HepG2 (cell line): ENCODE measurements around the gene TEDC2. TPM values are rescaled to one million over a fixed set of nuclear protein-coding genes. Genes with fewer than 3 reads are reported as not detected.

Experiments
- ARID2 ChIP-seq: sonication (generic); formaldehyde crosslinking; IDR thresholded peaks from 2 replicates; pipeline ENCODE4 v1.8.1; 2022; ENCODE audit warnings: mild to moderate bottlenecking, missing genetic modification reagents, borderline replicate concordance
- HMGXB3 ChIP-seq: sonication (generic); formaldehyde crosslinking; IDR thresholded peaks from 2 replicates; pipeline ENCODE4 v1.4.0; 2020; ENCODE audit warnings: missing genetic modification reagents, borderline replicate concordance
- MEIS2 ChIP-seq: sonication (generic); formaldehyde crosslinking; IDR thresholded peaks from 2 replicates; pipeline ENCODE4 v1.9.0; 2021; ENCODE audit warnings: mild to moderate bottlenecking, missing genetic modification reagents
- ZNF101 ChIP-seq: sonication (generic); formaldehyde crosslinking; IDR thresholded peaks from 2 replicates; pipeline ENCODE4 v1.4.0; 2020; ENCODE audit warnings: mild to moderate bottlenecking, low read depth, missing genetic modification reagents, borderline replicate concordance
- ZNF33B ChIP-seq: sonication (generic); formaldehyde crosslinking; IDR thresholded peaks from 2 replicates; pipeline ENCODE4 v1.5.1; 2020; ENCODE audit warnings: mild to moderate bottlenecking, missing genetic modification reagents
- ZNF430 ChIP-seq: sonication (generic); formaldehyde crosslinking; IDR thresholded peaks from 2 replicates; pipeline ENCODE4 v1.9.0; 2021; ENCODE audit warnings: mild to moderate bottlenecking, missing genetic modification reagents
- polyA plus RNA-seq, 8 experiments: library from polyadenylated mRNA; depleted of rRNA in 3 of 8; stranded (reverse) in 7 of 8; unstranded in 1 of 8; fragments of >200 nt; fragmentation: Illumina TruSeq in 4 of 8; extraction: Trizol in 4 of 8; gene quantifications; 2 replicates each; pipeline versions ENCODE4 v1.2.1 to v1.2.3, GENCODE V29; 2011 to 2016; ENCODE audit warnings: low read depth in 4 of 8, missing spikeins in 1 of 8, mixed read lengths in 1 of 8; ENCODE audit not compliant: insufficient read depth in 1 of 8
- total RNA-seq, 5 experiments: library from RNA; depleted of rRNA; stranded (reverse); fragments of >200 nt; fragmentation: Illumina TruSeq; extraction: Trizol; gene quantifications; 2 replicates each; pipeline ENCODE4 v1.2.3, GENCODE V29; 2016; ENCODE audit warnings: low read depth in 1 of 5
- TF ChIP-seq, protein P1 (sequence below): sonication (generic); formaldehyde crosslinking; IDR thresholded peaks from 2 replicates; pipeline ENCODE4 v1.4.0; 2020; ENCODE audit warnings: mild to moderate bottlenecking, missing genetic modification reagents
- TF ChIP-seq, protein P2 (sequence below): sonication (generic); formaldehyde crosslinking; IDR thresholded peaks from 2 replicates; pipeline ENCODE4 v1.5.1; 2020; ENCODE audit warnings: mild to moderate bottlenecking, moderate library complexity, missing genetic modification reagents
- TF ChIP-seq, protein P3 (sequence below): sonication (generic); formaldehyde crosslinking; IDR thresholded peaks from 2 replicates; pipeline ENCODE4 v1.8.1; 2023; ENCODE audit warnings: mild to moderate bottlenecking, missing genetic modification reagents
- TF ChIP-seq, protein P4 (sequence below): sonication (generic); formaldehyde crosslinking; IDR thresholded peaks from 2 replicates; pipeline ENCODE4 v1.5.0; 2020; ENCODE audit warnings: mild to moderate bottlenecking, missing genetic modification reagents, moderate library complexity
- TF ChIP-seq, protein P5 (sequence below): sonication (generic); formaldehyde crosslinking; IDR thresholded peaks from 2 replicates; pipeline ENCODE4 v1.4.0; 2020; ENCODE audit warnings: missing genetic modification reagents, borderline replicate concordance
- TF ChIP-seq, protein P6 (sequence below): IDR thresholded peaks from 2 replicates; pipeline ENCODE4 v1.6.1; 2016
- TF ChIP-seq, protein P7 (sequence below): sonication (generic); formaldehyde crosslinking; IDR thresholded peaks from 2 replicates; pipeline ENCODE4 v1.4.0; 2020; ENCODE audit warnings: missing genetic modification reagents

Gene TEDC2
- total and polyA plus RNA-seq, 2 of the 13 experiments (the other 11 are each of a cell fraction or from before 2014, with no cell fraction given) = 6.2 to 24.4 TPM

GRCh38 chr16:2428051-2428783 lies 31.7 kb upstream of the TEDC2 start (continued):
- TF ChIP-seq, protein P1, sequence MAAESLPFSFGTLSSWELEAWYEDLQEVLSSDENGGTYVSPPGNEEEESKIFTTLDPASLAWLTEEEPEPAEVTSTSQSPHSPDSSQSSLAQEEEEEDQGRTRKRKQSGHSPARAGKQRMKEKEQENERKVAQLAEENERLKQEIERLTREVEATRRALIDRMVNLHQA (CRISPR knock-in tag) = no peak
- TF ChIP-seq, protein P2, sequence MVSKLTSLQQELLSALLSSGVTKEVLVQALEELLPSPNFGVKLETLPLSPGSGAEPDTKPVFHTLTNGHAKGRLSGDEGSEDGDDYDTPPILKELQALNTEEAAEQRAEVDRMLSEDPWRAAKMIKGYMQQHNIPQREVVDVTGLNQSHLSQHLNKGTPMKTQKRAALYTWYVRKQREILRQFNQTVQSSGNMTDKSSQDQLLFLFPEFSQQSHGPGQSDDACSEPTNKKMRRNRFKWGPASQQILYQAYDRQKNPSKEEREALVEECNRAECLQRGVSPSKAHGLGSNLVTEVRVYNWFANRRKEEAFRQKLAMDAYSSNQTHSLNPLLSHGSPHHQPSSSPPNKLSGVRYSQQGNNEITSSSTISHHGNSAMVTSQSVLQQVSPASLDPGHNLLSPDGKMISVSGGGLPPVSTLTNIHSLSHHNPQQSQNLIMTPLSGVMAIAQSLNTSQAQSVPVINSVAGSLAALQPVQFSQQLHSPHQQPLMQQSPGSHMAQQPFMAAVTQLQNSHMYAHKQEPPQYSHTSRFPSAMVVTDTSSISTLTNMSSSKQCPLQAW (CRISPR knock-in tag) = peak; percentile 21; the same call in 1 of the 2 replicates
- TF ChIP-seq MEIS2 (CRISPR knock-in tag) (no peak), ZNF430 (CRISPR knock-in tag) (no peak), HMGXB3 (CRISPR knock-in tag) (no peak), ZNF101 (CRISPR knock-in tag) (no peak), ZNF33B (CRISPR knock-in tag) (no peak), ARID2 (no peak)
- TF ChIP-seq, protein P3, sequence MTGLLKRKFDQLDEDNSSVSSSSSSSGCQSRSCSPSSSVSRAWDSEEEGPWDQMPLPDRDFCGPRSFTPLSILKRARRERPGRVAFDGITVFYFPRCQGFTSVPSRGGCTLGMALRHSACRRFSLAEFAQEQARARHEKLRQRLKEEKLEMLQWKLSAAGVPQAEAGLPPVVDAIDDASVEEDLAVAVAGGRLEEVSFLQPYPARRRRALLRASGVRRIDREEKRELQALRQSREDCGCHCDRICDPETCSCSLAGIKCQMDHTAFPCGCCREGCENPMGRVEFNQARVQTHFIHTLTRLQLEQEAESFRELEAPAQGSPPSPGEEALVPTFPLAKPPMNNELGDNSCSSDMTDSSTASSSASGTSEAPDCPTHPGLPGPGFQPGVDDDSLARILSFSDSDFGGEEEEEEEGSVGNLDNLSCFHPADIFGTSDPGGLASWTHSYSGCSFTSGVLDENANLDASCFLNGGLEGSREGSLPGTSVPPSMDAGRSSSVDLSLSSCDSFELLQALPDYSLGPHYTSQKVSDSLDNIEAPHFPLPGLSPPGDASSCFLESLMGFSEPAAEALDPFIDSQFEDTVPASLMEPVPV (CRISPR knock-in tag) = peak; percentile 34; the same call in 1 of the 2 replicates
- TF ChIP-seq, protein P4, sequence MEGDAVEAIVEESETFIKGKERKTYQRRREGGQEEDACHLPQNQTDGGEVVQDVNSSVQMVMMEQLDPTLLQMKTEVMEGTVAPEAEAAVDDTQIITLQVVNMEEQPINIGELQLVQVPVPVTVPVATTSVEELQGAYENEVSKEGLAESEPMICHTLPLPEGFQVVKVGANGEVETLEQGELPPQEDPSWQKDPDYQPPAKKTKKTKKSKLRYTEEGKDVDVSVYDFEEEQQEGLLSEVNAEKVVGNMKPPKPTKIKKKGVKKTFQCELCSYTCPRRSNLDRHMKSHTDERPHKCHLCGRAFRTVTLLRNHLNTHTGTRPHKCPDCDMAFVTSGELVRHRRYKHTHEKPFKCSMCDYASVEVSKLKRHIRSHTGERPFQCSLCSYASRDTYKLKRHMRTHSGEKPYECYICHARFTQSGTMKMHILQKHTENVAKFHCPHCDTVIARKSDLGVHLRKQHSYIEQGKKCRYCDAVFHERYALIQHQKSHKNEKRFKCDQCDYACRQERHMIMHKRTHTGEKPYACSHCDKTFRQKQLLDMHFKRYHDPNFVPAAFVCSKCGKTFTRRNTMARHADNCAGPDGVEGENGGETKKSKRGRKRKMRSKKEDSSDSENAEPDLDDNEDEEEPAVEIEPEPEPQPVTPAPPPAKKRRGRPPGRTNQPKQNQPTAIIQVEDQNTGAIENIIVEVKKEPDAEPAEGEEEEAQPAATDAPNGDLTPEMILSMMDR (CRISPR knock-in tag) = 0 out of 2 replicates have a peak, but pooled peaks have one; percentile 28
- TF ChIP-seq, protein P5, sequence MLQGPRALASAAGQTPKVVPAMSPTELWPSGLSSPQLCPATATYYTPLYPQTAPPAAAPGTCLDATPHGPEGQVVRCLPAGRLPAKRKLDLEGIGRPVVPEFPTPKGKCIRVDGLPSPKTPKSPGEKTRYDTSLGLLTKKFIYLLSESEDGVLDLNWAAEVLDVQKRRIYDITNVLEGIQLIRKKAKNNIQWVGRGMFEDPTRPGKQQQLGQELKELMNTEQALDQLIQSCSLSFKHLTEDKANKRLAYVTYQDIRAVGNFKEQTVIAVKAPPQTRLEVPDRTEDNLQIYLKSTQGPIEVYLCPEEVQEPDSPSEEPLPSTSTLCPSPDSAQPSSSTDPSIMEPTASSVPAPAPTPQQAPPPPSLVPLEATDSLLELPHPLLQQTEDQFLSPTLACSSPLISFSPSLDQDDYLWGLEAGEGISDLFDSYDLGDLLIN = no peak
- TF ChIP-seq, protein P6, sequence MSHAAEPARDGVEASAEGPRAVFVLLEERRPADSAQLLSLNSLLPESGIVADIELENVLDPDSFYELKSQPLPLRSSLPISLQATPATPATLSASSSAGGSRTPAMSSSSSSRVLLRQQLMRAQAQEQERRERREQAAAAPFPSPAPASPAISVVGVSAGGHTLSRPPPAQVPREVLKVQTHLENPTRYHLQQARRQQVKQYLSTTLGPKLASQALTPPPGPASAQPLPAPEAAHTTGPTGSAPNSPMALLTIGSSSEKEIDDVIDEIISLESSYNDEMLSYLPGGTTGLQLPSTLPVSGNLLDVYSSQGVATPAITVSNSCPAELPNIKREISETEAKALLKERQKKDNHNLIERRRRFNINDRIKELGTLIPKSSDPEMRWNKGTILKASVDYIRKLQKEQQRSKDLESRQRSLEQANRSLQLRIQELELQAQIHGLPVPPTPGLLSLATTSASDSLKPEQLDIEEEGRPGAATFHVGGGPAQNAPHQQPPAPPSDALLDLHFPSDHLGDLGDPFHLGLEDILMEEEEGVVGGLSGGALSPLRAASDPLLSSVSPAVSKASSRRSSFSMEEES = no peak
- TF ChIP-seq, protein P7, sequence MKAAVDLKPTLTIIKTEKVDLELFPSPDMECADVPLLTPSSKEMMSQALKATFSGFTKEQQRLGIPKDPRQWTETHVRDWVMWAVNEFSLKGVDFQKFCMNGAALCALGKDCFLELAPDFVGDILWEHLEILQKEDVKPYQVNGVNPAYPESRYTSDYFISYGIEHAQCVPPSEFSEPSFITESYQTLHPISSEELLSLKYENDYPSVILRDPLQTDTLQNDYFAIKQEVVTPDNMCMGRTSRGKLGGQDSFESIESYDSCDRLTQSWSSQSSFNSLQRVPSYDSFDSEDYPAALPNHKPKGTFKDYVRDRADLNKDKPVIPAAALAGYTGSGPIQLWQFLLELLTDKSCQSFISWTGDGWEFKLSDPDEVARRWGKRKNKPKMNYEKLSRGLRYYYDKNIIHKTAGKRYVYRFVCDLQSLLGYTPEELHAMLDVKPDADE (CRISPR knock-in tag) = 0 out of 2 replicates have a peak, but pooled peaks have one; percentile 53
